Measurements from ENCODE around the gene GBF1.

Gene GBF1

GRCh38 chr10:102327641-102328040 is 82.3 kb downstream of the GBF1 start:
- H3K36me3 ChIP-seq (ENCODE audit: control insufficient read depth in 1 of 2, insufficient read depth in 2 of 2, low read length in 2 of 2), result peaks cover 0 to 4% of the 10 kb centered on the region in 2 donors
- H3K9me3 ChIP-seq (ENCODE audit: control insufficient read depth in 1 of 2, low read length in 2 of 2), result no peaks in the 10 kb centered on the region
- no peak overlapping the region for H3K4me3 ChIP-seq (ENCODE audit: low read depth in 1 of 2, low read length in 2 of 2)
- H3K27ac ChIP-seq (ENCODE audit: low read depth, low read length), result no peak overlapping the region
- no peaks in the 10 kb centered on the region for H3K27me3 ChIP-seq (ENCODE audit: control insufficient read depth in 1 of 2, insufficient read depth in 2 of 2, low read length in 2 of 2)
- no peaks in the 10 kb centered on the region for H3K4me1 ChIP-seq (ENCODE audit: control insufficient read depth in 1 of 2, insufficient read depth in 2 of 2, low read length in 2 of 2)
- H3K9ac ChIP-seq (ENCODE audit: low read depth in 1 of 2, low read length in 2 of 2), result no peak overlapping the region

GRCh38 chr10:102332772-102333171 is 87.4 kb downstream of the GBF1 start:
- no peak overlapping the region for H3K9ac ChIP-seq (ENCODE audit: low read depth in 1 of 2, low read length in 2 of 2)
- H3K4me3 ChIP-seq (ENCODE audit: low read depth in 1 of 2, low read length in 2 of 2), result no peak overlapping the region
- H3K27me3 ChIP-seq (ENCODE audit: control insufficient read depth in 1 of 2, insufficient read depth in 2 of 2, low read length in 2 of 2), result no peaks in the 10 kb centered on the region
- no peaks in the 10 kb centered on the region for H3K4me1 ChIP-seq (ENCODE audit: control insufficient read depth in 1 of 2, insufficient read depth in 2 of 2, low read length in 2 of 2)
- H3K9me3 ChIP-seq (ENCODE audit: control insufficient read depth in 1 of 2, low read length in 2 of 2), result no peaks in the 10 kb centered on the region
- no peak overlapping the region for H3K27ac ChIP-seq (ENCODE audit: low read depth, low read length)
- H3K36me3 ChIP-seq (ENCODE audit: control insufficient read depth in 1 of 2, insufficient read depth in 2 of 2, low read length in 2 of 2), result peaks cover 6 to 17% of the 10 kb centered on the region in 2 donors

- Histone ChIP-seq H3K4me1 (ENCODE audit: control insufficient read depth in 1 of 2, insufficient read depth in 2 of 2, low read length in 2 of 2) (no peaks in the 10 kb centered on the region), H3K36me3 (ENCODE audit: control insufficient read depth in 1 of 2, insufficient read depth in 2 of 2, low read length in 2 of 2) (peaks cover 6 to 17% of the 10 kb centered on the region in 2 donors), H3K4me3 (ENCODE audit: low read depth in 1 of 2, low read length in 2 of 2) (no peak overlapping the region), H3K9ac (ENCODE audit: low read depth in 1 of 2, low read length in 2 of 2) (no peak overlapping the region), H3K27ac (ENCODE audit: low read depth, low read length) (no peak overlapping the region), H3K9me3 (ENCODE audit: control insufficient read depth in 1 of 2, low read length in 2 of 2) (no peaks in the 10 kb centered on the region), H3K27me3 (ENCODE audit: control insufficient read depth in 1 of 2, insufficient read depth in 2 of 2, low read length in 2 of 2) (no peaks in the 10 kb centered on the region)
Measured at GRCh38 chr10:102334101-102334500, 88.8 kb downstream of the GBF1 start.

- no peaks in the 10 kb centered on the region for H3K4me1 ChIP-seq (ENCODE audit: control insufficient read depth in 1 of 2, insufficient read depth in 2 of 2, low read length in 2 of 2)
- no peak overlapping the region for H3K27ac ChIP-seq (ENCODE audit: low read depth, low read length)
- no peaks in the 10 kb centered on the region for H3K9me3 ChIP-seq (ENCODE audit: control insufficient read depth in 1 of 2, low read length in 2 of 2)
- H3K4me3 ChIP-seq (ENCODE audit: low read depth in 1 of 2, low read length in 2 of 2), result no peak overlapping the region
- no peaks in the 10 kb centered on the region for H3K27me3 ChIP-seq (ENCODE audit: control insufficient read depth in 1 of 2, insufficient read depth in 2 of 2, low read length in 2 of 2)
- H3K9ac ChIP-seq (ENCODE audit: low read depth in 1 of 2, low read length in 2 of 2), result no peak overlapping the region
- H3K36me3 ChIP-seq (ENCODE audit: control insufficient read depth in 1 of 2, insufficient read depth in 2 of 2, low read length in 2 of 2), result peaks cover 6 to 17% of the 10 kb centered on the region in 2 donors
Measured at GRCh38 chr10:102335184-102335583, 89.9 kb downstream of the GBF1 start.

GRCh38 chr10:102341038-102341688 is 95.8 kb downstream of the GBF1 start:
- Histone ChIP-seq H3K27ac (ENCODE audit: low read depth, low read length) (no peak overlapping the region), H3K4me1 (ENCODE audit: control insufficient read depth in 1 of 2, insufficient read depth in 2 of 2, low read length in 2 of 2) (no peaks in the 10 kb centered on the region), H3K9me3 (ENCODE audit: control insufficient read depth in 1 of 2, low read length in 2 of 2) (no peaks in the 10 kb centered on the region), H3K36me3 (ENCODE audit: control insufficient read depth in 1 of 2, insufficient read depth in 2 of 2, low read length in 2 of 2) (peaks cover 5 to 10% of the 10 kb centered on the region in 2 donors), H3K4me3 (ENCODE audit: low read depth in 1 of 2, low read length in 2 of 2) (no peak overlapping the region), H3K9ac (ENCODE audit: low read depth in 1 of 2, low read length in 2 of 2) (no peak overlapping the region), H3K27me3 (ENCODE audit: control insufficient read depth in 1 of 2, insufficient read depth in 2 of 2, low read length in 2 of 2) (no peaks in the 10 kb centered on the region)

GRCh38 chr10:102342458-102342857 is 97.1 kb downstream of the GBF1 start:
- no peak overlapping the region for H3K27ac ChIP-seq (ENCODE audit: low read depth, low read length)
- no peaks in the 10 kb centered on the region for H3K9me3 ChIP-seq (ENCODE audit: control insufficient read depth in 1 of 2, low read length in 2 of 2)
- peaks cover 7 to 21% of the 10 kb centered on the region in 2 donors for H3K36me3 ChIP-seq (ENCODE audit: control insufficient read depth in 1 of 2, insufficient read depth in 2 of 2, low read length in 2 of 2)
- no peak overlapping the region for H3K4me3 ChIP-seq (ENCODE audit: low read depth in 1 of 2, low read length in 2 of 2)
- H3K9ac ChIP-seq (ENCODE audit: low read depth in 1 of 2, low read length in 2 of 2), result no peak overlapping the region
- no peaks in the 10 kb centered on the region for H3K27me3 ChIP-seq (ENCODE audit: control insufficient read depth in 1 of 2, insufficient read depth in 2 of 2, low read length in 2 of 2)
- no peaks in the 10 kb centered on the region for H3K4me1 ChIP-seq (ENCODE audit: control insufficient read depth in 1 of 2, insufficient read depth in 2 of 2, low read length in 2 of 2)

GRCh38 chr10:102342958-102343357 is 97.6 kb downstream of the GBF1 start:
- H3K27me3 ChIP-seq (ENCODE audit: control insufficient read depth in 1 of 2, insufficient read depth in 2 of 2, low read length in 2 of 2), result no peaks in the 10 kb centered on the region
- no peak overlapping the region for H3K9ac ChIP-seq (ENCODE audit: low read depth in 1 of 2, low read length in 2 of 2)
- H3K36me3 ChIP-seq (ENCODE audit: control insufficient read depth in 1 of 2, insufficient read depth in 2 of 2, low read length in 2 of 2), result peaks cover 10 to 22% of the 10 kb centered on the region in 2 donors
- no peak overlapping the region for H3K27ac ChIP-seq (ENCODE audit: low read depth, low read length)
- no peak overlapping the region for H3K4me3 ChIP-seq (ENCODE audit: low read depth in 1 of 2, low read length in 2 of 2)
- H3K4me1 ChIP-seq (ENCODE audit: control insufficient read depth in 1 of 2, insufficient read depth in 2 of 2, low read length in 2 of 2), result no peaks in the 10 kb centered on the region
- H3K9me3 ChIP-seq (ENCODE audit: control insufficient read depth in 1 of 2, low read length in 2 of 2), result no peaks in the 10 kb centered on the region

GRCh38 chr10:102344067-102344466 is 98.7 kb downstream of the GBF1 start:
- Histone ChIP-seq H3K4me3 (ENCODE audit: low read depth in 1 of 2, low read length in 2 of 2) (no peak overlapping the region), H3K9me3 (ENCODE audit: control insufficient read depth in 1 of 2, low read length in 2 of 2) (no peaks in the 10 kb centered on the region), H3K27ac (ENCODE audit: low read depth, low read length) (no peak overlapping the region), H3K9ac (ENCODE audit: low read depth in 1 of 2, low read length in 2 of 2) (no peak overlapping the region), H3K27me3 (ENCODE audit: control insufficient read depth in 1 of 2, insufficient read depth in 2 of 2, low read length in 2 of 2) (no peaks in the 10 kb centered on the region), H3K36me3 (ENCODE audit: control insufficient read depth in 1 of 2, insufficient read depth in 2 of 2, low read length in 2 of 2) (peaks cover 10 to 27% of the 10 kb centered on the region in 2 donors), H3K4me1 (ENCODE audit: control insufficient read depth in 1 of 2, insufficient read depth in 2 of 2, low read length in 2 of 2) (no peaks in the 10 kb centered on the region)

- no peak overlapping the region for H3K9ac ChIP-seq (ENCODE audit: low read depth in 1 of 2, low read length in 2 of 2)
- peaks cover 21 to 49% of the 10 kb centered on the region in 2 donors for H3K36me3 ChIP-seq (ENCODE audit: control insufficient read depth in 1 of 2, insufficient read depth in 2 of 2, low read length in 2 of 2)
Measured at GRCh38 chr10:102347236-102347828, 102.0 kb downstream of the GBF1 start.

GRCh38 chr10:102352066-102352715 is 106.9 kb downstream of the GBF1 start:
- Histone ChIP-seq H3K27ac (ENCODE audit: low read depth, low read length) (no peak overlapping the region), H3K4me1 (ENCODE audit: control insufficient read depth in 1 of 2, insufficient read depth in 2 of 2, low read length in 2 of 2) (no peaks in the 10 kb centered on the region), H3K4me3 (ENCODE audit: low read depth in 1 of 2, low read length in 2 of 2) (no peak overlapping the region), H3K36me3 (ENCODE audit: control insufficient read depth in 1 of 2, insufficient read depth in 2 of 2, low read length in 2 of 2) (peaks cover 49 to 73% of the 10 kb centered on the region in 2 donors), H3K27me3 (ENCODE audit: control insufficient read depth in 1 of 2, insufficient read depth in 2 of 2, low read length in 2 of 2) (no peaks in the 10 kb centered on the region), H3K9ac (ENCODE audit: low read depth in 1 of 2, low read length in 2 of 2) (no peak overlapping the region), H3K9me3 (ENCODE audit: control insufficient read depth in 1 of 2, low read length in 2 of 2) (no peaks in the 10 kb centered on the region)

More at GRCh38 chr10:102347236-102347828, 102.0 kb downstream of the GBF1 start:
- Histone ChIP-seq H3K27me3 (ENCODE audit: control insufficient read depth in 1 of 2, insufficient read depth in 2 of 2, low read length in 2 of 2) (no peaks in the 10 kb centered on the region), H3K4me3 (ENCODE audit: low read depth in 1 of 2, low read length in 2 of 2) (no peak overlapping the region), H3K27ac (ENCODE audit: low read depth, low read length) (no peak overlapping the region), H3K4me1 (ENCODE audit: control insufficient read depth in 1 of 2, insufficient read depth in 2 of 2, low read length in 2 of 2) (no peaks in the 10 kb centered on the region), H3K9me3 (ENCODE audit: control insufficient read depth in 1 of 2, low read length in 2 of 2) (no peaks in the 10 kb centered on the region)

All from duodenal mucosa (tissue), 2 donors.